ENCODE data around the gene PEX13. TPM values are rescaled to one million over a fixed set of nuclear protein-coding genes. Genes with fewer than 3 reads are reported as not detected.
A peak's percentile ranks its signal among the peaks of the same experiment; 100 is the strongest.

PEX13 gene
- total and polyA plus RNA-seq, 2 donors (not counting 3 experiments of a cell fraction or from before 2014, with no cell fraction given), result 18.0 to 21.0 TPM

DNA sequence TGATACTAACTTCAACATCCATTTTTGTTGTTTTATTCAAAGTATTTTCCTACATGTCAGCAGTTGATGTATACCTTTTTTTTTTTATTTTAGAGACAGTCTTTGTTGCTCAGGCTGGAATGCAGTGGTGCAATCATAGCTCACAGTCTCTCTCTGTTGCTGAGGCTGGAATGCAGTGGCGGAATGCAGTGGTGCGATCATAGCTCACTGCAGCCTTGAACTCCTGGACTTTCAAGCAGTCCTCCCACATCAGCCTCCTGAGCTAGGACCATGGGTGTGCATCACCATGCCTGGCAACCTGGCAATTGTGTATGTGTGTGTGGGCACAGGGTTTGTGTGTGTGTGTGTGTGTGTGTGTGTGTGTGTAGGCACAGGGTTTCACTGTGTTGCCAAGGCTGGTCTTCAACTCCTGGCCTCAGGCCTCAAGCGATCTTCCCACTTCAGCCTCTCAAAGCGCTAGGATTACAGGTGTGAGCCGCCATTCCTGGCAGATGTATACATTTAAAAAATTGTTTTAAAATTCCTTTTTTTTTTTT, 72.9 kb downstream of the PEX13 start:
- POLR2A ChIA-PET, result no interaction called here
- DNase-seq (ENCODE audit: low read depth, low spot score), result no peak
- H3K36me3 ChIP-seq (ENCODE audit: control insufficient read depth in 2 of 2, extremely low read depth in 1 of 2, insufficient read depth in 2 of 2, low read length in 2 of 2), result peaks cover 2 to 3% of the 10 kb centered on the region in 2 experiments
- H3K4me1 ChIP-seq (ENCODE audit: control insufficient read depth, extremely low read depth, insufficient read depth, low read length), result no peaks in the 10 kb centered on the region
- no peak overlapping the region for H3K27ac ChIP-seq (ENCODE audit: insufficient read depth, low read depth, low read length)
- FAIRE-seq, result no peak
- H2AFZ ChIP-seq (ENCODE audit: low read depth, low read length), result no peak overlapping the region
- TF ChIP-seq POLR2A (IDR thresholded peaks at IDR 0.05; ENCODE audit: low read depth, low read length) (no peak), POLR2AphosphoS5 (IDR thresholded peaks at IDR 0.05; ENCODE audit: insufficient read depth, low read depth, low read length) (no peak)
- H3K4me3 ChIP-seq (replicated peaks in 1 of 3; ENCODE audit: insufficient read depth in 1 of 3, low read depth in 1 of 3, low read length in 3 of 3), result no peak overlapping the region
- CTCF ChIA-PET, result interaction anchor here (1.0 kb wide), 1 partner anchor 13 kb away, joined by 3 read pairs; no protein-coding TSS in a partner anchor
- H4K20me1 ChIP-seq (replicated peaks; ENCODE audit: control insufficient read depth, extremely low read depth, insufficient read depth, low read length), result no peaks in the 10 kb centered on the region
- dilution Hi-C loops (cut with MboI; ENCODE audit: extremely low pct_ligation_motif_present, low sequenced_read_pairs) (no loop called here), intact Hi-C loops (cut with micrococcal nuclease) (no loop called here)
- H3K79me2 ChIP-seq (ENCODE audit: control insufficient read depth, insufficient read depth, low read length), result no peaks in the 10 kb centered on the region
- no peaks in the 10 kb centered on the region for H3K9me3 ChIP-seq (replicated peaks; ENCODE audit: control insufficient read depth, insufficient read depth, low read length)
- H3K4me2 ChIP-seq (ENCODE audit: insufficient read depth, low read length), result no peak overlapping the region
- H3K27me3 ChIP-seq (ENCODE audit: control insufficient read depth in 2 of 2, insufficient read depth in 2 of 2, low read length in 2 of 2), result no peaks in the 10 kb centered on the region
- H3K9me1 ChIP-seq (replicated peaks; ENCODE audit: control insufficient read depth, extremely low read depth, insufficient read depth, low read length), result no peaks in the 10 kb centered on the region
- no TSS peak for BruUV-seq (replicated peaks)
- H3K9ac ChIP-seq (replicated peaks; ENCODE audit: extremely low read depth, insufficient read depth, low read length), result no peak overlapping the region

DNA sequence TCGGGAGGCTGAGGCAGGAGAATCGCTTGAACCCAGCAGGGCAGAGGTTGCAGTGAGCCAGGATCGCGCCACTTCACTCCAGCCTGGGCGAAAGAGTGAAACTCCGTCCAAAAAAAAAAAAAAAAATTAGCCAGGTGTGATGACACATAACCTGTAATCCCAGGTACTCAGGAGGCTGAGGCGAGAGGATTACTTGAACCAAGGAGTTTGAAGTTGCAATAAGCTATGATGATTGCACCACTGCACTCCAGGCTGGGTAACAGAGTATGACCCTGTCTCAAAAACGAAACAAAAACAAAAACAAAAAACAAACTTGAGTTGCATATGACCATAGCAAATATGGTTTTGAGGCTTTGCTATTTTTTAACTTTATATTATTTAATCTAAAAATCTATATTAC, 74.0 kb downstream of the PEX13 start:
- no peaks in the 10 kb centered on the region for H3K27me3 ChIP-seq (ENCODE audit: control insufficient read depth in 2 of 2, insufficient read depth in 2 of 2, low read length in 2 of 2)
- ChIA-PET POLR2A (no interaction called here), CTCF (interaction anchor here (1.5 kb wide), 1 partner anchor 44 kb away, joined by 3 read pairs; no protein-coding TSS in a partner anchor)
- no peak for TF ChIP-seq MYC (IDR thresholded peaks at IDR 0.05; ENCODE audit: low read depth, low read length)
- TF ChIP-seq JUN (IDR thresholded peaks at IDR 0.05; ENCODE audit: borderline replicate concordance, insufficient read depth, insufficient read length, low read depth), result no peak
- TF ChIP-seq GATA2 (IDR thresholded peaks at IDR 0.05; ENCODE audit: insufficient read depth, insufficient read length, low read depth, low read length), result no peak
- no peak for TF ChIP-seq EZH2 (IDR thresholded peaks at IDR 0.05; ENCODE audit: borderline replicate concordance, low read depth, low read length, severe bottlenecking)
- TF ChIP-seq FOS (IDR thresholded peaks at IDR 0.05; ENCODE audit: borderline replicate concordance, insufficient read depth, low read length), result no peak
- TF ChIP-seq CTCF (IDR thresholded peaks at IDR 0.05; ENCODE audit: extremely low read depth in 1 of 2, insufficient read depth in 1 of 2, low read depth in 1 of 2, low read length in 2 of 2), result no peak
- no peak for TF ChIP-seq POLR2A (IDR thresholded peaks at IDR 0.05; ENCODE audit: low read depth, low read length)
- no peak for TF ChIP-seq POLR2AphosphoS5 (IDR thresholded peaks at IDR 0.05; ENCODE audit: insufficient read depth, low read depth, low read length)
- TF ChIP-seq, protein P1, sequence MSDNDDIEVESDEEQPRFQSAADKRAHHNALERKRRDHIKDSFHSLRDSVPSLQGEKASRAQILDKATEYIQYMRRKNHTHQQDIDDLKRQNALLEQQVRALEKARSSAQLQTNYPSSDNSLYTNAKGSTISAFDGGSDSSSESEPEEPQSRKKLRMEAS (IDR thresholded peaks at IDR 0.05; ENCODE audit: insufficient read depth, insufficient read length), result no peak
- TSS peak; percentile 2 for BruUV-seq (replicated peaks)
- no peaks in the 10 kb centered on the region for H3K79me2 ChIP-seq (ENCODE audit: control insufficient read depth, insufficient read depth, low read length)
- H2AFZ ChIP-seq (ENCODE audit: low read depth, low read length), result no peak overlapping the region
- no peak overlapping the region for H3K4me2 ChIP-seq (ENCODE audit: insufficient read depth, low read length)
- no peak overlapping the region for H3K9ac ChIP-seq (replicated peaks; ENCODE audit: extremely low read depth, insufficient read depth, low read length)
- FAIRE-seq, result no peak
- no peak for DNase-seq (ENCODE audit: low read depth, low spot score)
- no peaks in the 10 kb centered on the region for H3K9me3 ChIP-seq (replicated peaks; ENCODE audit: control insufficient read depth, insufficient read depth, low read length)
- no peak overlapping the region for H3K27ac ChIP-seq (ENCODE audit: insufficient read depth, low read depth, low read length)
- no peaks in the 10 kb centered on the region for H4K20me1 ChIP-seq (replicated peaks; ENCODE audit: control insufficient read depth, extremely low read depth, insufficient read depth, low read length)
- no peaks in the 10 kb centered on the region for H3K9me1 ChIP-seq (replicated peaks; ENCODE audit: control insufficient read depth, extremely low read depth, insufficient read depth, low read length)
- H3K4me3 ChIP-seq (replicated peaks in 1 of 3; ENCODE audit: insufficient read depth in 1 of 3, low read depth in 1 of 3, low read length in 3 of 3), result no peak overlapping the region
- intact Hi-C loops (cut with micrococcal nuclease) (no loop called here), dilution Hi-C loops (cut with MboI; ENCODE audit: extremely low pct_ligation_motif_present, low sequenced_read_pairs) (no loop called here)
- peaks cover 2 to 3% of the 10 kb centered on the region in 2 experiments for H3K36me3 ChIP-seq (ENCODE audit: control insufficient read depth in 2 of 2, extremely low read depth in 1 of 2, insufficient read depth in 2 of 2, low read length in 2 of 2)
- H3K4me1 ChIP-seq (ENCODE audit: control insufficient read depth, extremely low read depth, insufficient read depth, low read length), result no peaks in the 10 kb centered on the region
